Colonic mucosa (tissue), 4 donors: ENCODE results near the gene DEDD. TPM values are rescaled to one million over a fixed set of nuclear protein-coding genes. Genes with fewer than 3 reads are reported as not detected.

Experiments used
- DNase-seq: peaks from one replicate; pipeline ENCODE4 v3.0.0-alpha.2; 2020
- H3K27ac ChIP-seq: fragments of 200-600 bp; one replicate; pipeline ENCODE4 v1.8.0; 2021
- H3K27me3 ChIP-seq: fragments of 200-600 bp; one replicate; pipeline ENCODE4 v1.8.0; 2021
- H3K36me3 ChIP-seq: fragments of 200-600 bp; one replicate; pipeline ENCODE4 v1.8.0; 2021
- H3K4me1 ChIP-seq: fragments of 200-600 bp; one replicate; pipeline ENCODE4 v1.8.0; 2021; ENCODE audit warnings: mild to moderate bottlenecking
- H3K4me3 ChIP-seq: fragments of 200-600 bp; one replicate; pipeline ENCODE4 v1.8.0; 2021
- H3K9ac ChIP-seq, 2 donors: one replicate each; pipeline ENCODE4 v1.7.0; 2013; ENCODE audit warnings: control low read depth in 2 of 2, low read depth in 2 of 2, low read length in 2 of 2
- H3K9me3 ChIP-seq: fragments of 200-600 bp; one replicate; pipeline ENCODE4 v1.8.0; 2021
- intact Hi-C: fragments of 100-400 bp; cut with DNase I; formaldehyde crosslinking; loops from one replicate; pipeline ENCODE4 v1.14.1; 2022
- total RNA-seq, 2 donors: library from RNA; stranded (reverse); fragmentation: NEBNext Ultra II Directional in 1 of 2; extraction: Animal tissue kit (Norgen Biotek cat#: 25700) in 1 of 2; gene quantifications; one replicate each; pipeline ENCODE4 v1.2.1, GENCODE V29; 2021
- TF ChIP-seq, protein P1 (sequence below): fragments of 200-600 bp; IDR thresholded peaks from one replicate; pipeline ENCODE4 v1.8.0; 2022; ENCODE audit warnings: antibody characterized with exemption, mild to moderate bottlenecking
- donor health status: healthy.
- donor health status: DM: no; HTN: no; CAD: no.
- donor health status: DM: no; HTN: no; CAD: no.

DEDD gene
- total RNA-seq, 2 donors from 2014 or later = 33.8 to 34.3 TPM

DNA sequence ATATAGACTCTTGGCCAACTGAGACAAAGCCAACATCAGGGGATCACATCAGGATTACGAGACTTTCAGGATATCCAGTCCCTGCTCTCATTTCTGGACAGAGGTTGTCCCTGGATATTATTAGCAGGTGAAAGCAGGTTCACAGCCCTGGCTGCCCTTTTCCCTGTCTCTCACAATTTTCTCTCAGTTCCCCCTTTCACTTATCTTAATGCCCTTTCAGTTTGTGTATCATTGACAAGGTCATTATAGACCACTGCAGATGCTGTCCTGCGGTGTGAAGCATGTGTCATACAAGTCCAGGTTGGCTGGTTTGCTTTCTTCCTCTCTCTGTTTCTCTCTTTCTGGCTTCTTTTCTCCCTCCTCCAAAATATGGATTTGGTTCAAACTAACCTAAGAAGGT lies 36.5 kb downstream of the DEDD start:
- Histone ChIP-seq H3K27me3 (no peaks in the 10 kb centered on the region), H3K9ac (no peak overlapping the region), H3K9me3 (no peaks in the 10 kb centered on the region), H3K4me1 (peaks cover 3% of the 10 kb centered on the region), H3K4me3 (no peak overlapping the region), H3K27ac (no peak overlapping the region), H3K36me3 (no peaks in the 10 kb centered on the region)
- no peak for DNase-seq
- intact Hi-C loops = loop anchor here (5.0 kb wide), 1 partner anchor 99 kb away; no protein-coding TSS in a partner anchor
- TF ChIP-seq, protein P1, sequence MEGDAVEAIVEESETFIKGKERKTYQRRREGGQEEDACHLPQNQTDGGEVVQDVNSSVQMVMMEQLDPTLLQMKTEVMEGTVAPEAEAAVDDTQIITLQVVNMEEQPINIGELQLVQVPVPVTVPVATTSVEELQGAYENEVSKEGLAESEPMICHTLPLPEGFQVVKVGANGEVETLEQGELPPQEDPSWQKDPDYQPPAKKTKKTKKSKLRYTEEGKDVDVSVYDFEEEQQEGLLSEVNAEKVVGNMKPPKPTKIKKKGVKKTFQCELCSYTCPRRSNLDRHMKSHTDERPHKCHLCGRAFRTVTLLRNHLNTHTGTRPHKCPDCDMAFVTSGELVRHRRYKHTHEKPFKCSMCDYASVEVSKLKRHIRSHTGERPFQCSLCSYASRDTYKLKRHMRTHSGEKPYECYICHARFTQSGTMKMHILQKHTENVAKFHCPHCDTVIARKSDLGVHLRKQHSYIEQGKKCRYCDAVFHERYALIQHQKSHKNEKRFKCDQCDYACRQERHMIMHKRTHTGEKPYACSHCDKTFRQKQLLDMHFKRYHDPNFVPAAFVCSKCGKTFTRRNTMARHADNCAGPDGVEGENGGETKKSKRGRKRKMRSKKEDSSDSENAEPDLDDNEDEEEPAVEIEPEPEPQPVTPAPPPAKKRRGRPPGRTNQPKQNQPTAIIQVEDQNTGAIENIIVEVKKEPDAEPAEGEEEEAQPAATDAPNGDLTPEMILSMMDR = no peak

DNA sequence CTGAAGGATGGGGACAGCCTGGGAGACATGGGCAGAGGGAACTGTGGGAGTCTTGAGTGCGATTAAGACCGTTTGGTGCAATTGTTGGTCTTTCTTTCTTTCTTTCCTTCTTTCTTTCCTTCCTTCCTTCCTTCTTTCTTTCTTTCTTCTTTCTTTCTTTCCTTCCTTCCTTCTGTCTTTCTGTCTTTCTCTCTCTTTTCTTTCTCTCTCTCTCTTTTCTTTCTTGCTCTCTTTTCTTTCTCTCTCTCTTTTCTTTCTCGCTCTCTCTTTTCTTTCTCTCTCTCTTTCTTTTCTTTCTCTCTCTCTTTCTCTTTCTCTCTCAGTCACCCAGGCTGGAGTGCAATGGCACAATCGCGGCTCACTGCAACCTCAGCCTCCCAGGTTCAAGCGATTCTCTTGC lies 37.2 kb downstream of the DEDD start:
- Histone ChIP-seq H3K9ac (no peak overlapping the region), H3K4me1 (peaks cover 3% of the 10 kb centered on the region), H3K27ac (no peak overlapping the region), H3K4me3 (no peak overlapping the region), H3K9me3 (no peaks in the 10 kb centered on the region), H3K36me3 (no peaks in the 10 kb centered on the region), H3K27me3 (no peaks in the 10 kb centered on the region)
- intact Hi-C loops = loop anchor here (5.0 kb wide), 1 partner anchor 98 kb away; no protein-coding TSS in a partner anchor
- TF ChIP-seq, protein P1 = no peak
- no peak for DNase-seq

DNA sequence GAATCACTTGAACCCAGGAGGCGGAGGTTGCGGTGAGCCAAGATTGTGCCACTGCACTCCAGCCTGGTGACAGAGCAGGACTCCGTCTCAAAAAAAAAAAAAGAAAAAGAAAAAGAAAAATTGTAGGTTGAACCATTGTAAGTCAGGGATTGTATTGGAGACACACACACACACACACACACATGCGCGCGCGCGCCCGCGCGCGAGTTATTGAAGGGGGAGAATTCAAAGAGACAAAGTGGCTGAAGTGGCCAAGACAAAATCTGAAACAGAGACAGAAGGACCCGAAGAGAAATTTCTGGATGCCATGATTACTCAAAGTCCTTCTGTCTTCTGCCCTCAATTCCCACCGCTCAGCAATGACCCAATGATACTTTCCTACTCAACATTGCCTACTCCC lies 38.0 kb downstream of the DEDD start:
- intact Hi-C loops = no loop called here
- no peaks in the 10 kb centered on the region for H3K9me3 ChIP-seq
- H3K4me1 ChIP-seq = peaks cover 3% of the 10 kb centered on the region
- TF ChIP-seq, protein P1 = no peak
- no peak overlapping the region for H3K4me3 ChIP-seq
- H3K9ac ChIP-seq = no peak overlapping the region
- no peak for DNase-seq
- no peaks in the 10 kb centered on the region for H3K36me3 ChIP-seq
- H3K27ac ChIP-seq = no peak overlapping the region
- H3K27me3 ChIP-seq = no peaks in the 10 kb centered on the region

DNA sequence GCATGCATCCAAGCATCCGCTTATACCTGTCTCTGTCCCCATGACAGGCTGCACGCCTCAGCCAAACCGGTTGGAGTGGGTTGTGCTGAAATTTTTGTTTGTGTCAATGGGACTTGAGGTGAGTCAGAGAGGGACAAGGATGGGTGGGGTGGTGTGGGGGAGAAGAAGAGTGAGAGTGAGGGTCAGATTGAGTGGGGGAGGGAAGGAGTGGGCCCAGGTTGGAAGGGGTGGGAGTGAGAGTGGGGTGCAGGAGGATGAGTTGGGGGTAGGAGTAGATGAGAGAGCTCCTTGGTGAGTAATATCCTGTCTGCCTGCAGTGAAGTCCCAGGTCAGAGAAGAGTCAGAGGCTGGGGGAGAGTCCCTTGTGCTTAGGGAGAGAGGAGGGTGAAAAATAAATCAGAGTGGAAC lies 39.8 kb downstream of the DEDD start:
- H3K4me3 ChIP-seq = no peak overlapping the region
- intact Hi-C loops = no loop called here
- no peak overlapping the region for H3K27ac ChIP-seq

DNA sequence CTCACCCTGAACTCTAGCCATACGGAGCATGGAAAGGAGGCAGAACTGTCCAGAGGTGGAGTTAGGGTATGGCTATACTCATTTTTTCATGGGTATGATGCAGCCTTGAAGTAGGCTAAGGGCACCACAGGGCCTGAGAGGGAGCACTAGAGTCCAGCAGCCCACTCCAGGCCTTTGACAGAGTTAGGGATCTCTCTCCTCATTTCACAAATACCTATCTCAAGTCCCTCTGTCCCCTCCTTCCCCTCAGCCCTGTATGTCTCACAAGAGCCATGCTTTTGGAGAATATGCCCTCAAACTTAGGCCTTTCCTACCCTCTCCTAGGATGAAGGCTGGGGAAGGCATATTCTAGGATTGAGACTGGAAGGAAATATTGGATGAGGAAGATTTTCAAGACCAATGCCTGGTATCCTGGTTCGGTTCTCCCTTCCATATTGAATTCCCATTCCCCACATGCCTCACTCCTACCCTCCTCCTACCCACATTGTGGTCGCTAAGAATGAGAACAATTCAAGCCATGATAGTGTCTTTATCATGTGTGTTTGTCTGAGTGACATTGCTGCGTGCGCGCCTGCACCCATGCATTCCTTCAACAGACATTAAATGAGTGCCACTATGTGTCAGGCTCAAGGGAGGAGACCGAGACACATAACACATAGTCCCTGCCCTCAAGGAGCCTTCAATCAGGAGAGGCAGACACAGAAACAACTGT lies 40.5 kb downstream of the DEDD start:
- no peak overlapping the region for H3K9ac ChIP-seq
- no peaks in the 10 kb centered on the region for H3K9me3 ChIP-seq
- H3K27ac ChIP-seq = no peak overlapping the region
- H3K36me3 ChIP-seq = no peaks in the 10 kb centered on the region
- TF ChIP-seq, protein P1 = no peak
- no peak for DNase-seq
- intact Hi-C loops = no loop called here
- H3K4me3 ChIP-seq = no peak overlapping the region
- no peaks in the 10 kb centered on the region for H3K4me1 ChIP-seq
- no peaks in the 10 kb centered on the region for H3K27me3 ChIP-seq

More for the DNA sequence above, 39.8 kb downstream of the DEDD start:
- DNase-seq = no peak
- Histone ChIP-seq H3K36me3 (no peaks in the 10 kb centered on the region), H3K4me1 (no peaks in the 10 kb centered on the region), H3K9me3 (no peaks in the 10 kb centered on the region), H3K9ac (no peak overlapping the region), H3K27me3 (no peaks in the 10 kb centered on the region)
- TF ChIP-seq, protein P1 = no peak
